GM12878 (cell line): ENCODE results near the gene BAG5. TPM values are rescaled to one million over a fixed set of nuclear protein-coding genes. Genes with fewer than 3 reads are reported as not detected.
A peak's percentile ranks its signal among the peaks of the same experiment; 100 is the strongest.

Source experiments
- BCL3 ChIP-seq: IDR thresholded peaks from 2 replicates; pipeline ENCODE4 v1.6.1; 2011; ENCODE audit warnings: borderline replicate concordance, low read depth, mild to moderate bottlenecking, moderate library complexity, low read length; ENCODE audit not compliant: insufficient read depth, poor library complexity, severe bottlenecking
- ESRRA ChIP-seq: IDR thresholded peaks from 2 replicates; pipeline ENCODE4 v1.6.1; 2012; ENCODE audit warnings: mild to moderate bottlenecking, low read length, improper control_type of control experiment
- GATAD2B ChIP-seq: fragments of 450-650 bp; conservative IDR thresholded peaks from 2 replicates; pipeline ENCODE4 v1.6.1; 2017; ENCODE audit warnings: low read depth, mild to moderate bottlenecking, moderate library complexity
- NKRF ChIP-seq: fragments of 450-650 bp; conservative IDR thresholded peaks from 2 replicates; pipeline ENCODE4 v1.6.1; 2017; ENCODE audit warnings: mild to moderate bottlenecking, moderate library complexity
- POLR2A ChIP-seq: IDR thresholded peaks from 2 replicates; pipeline ENCODE4 v1.6.1; 2011; ENCODE audit warnings: low read depth, mild to moderate bottlenecking, low read length
- POU2F2 ChIP-seq: IDR thresholded peaks from 3 replicates; pipeline ENCODE4 v1.6.1; 2011; ENCODE audit warnings: low read depth, mild to moderate bottlenecking, low read length, borderline replicate concordance
- RAD21 ChIP-seq: IDR thresholded peaks from 2 replicates; pipeline ENCODE4 v1.6.1; 2011; ENCODE audit warnings: mild to moderate bottlenecking, low read depth, low read length, moderate library complexity; ENCODE audit not compliant: insufficient read depth
- RAD51 ChIP-seq: fragments of 450-650 bp; IDR thresholded peaks from 2 replicates; pipeline ENCODE4 v1.6.1; 2016; ENCODE audit warnings: moderate library complexity, mild to moderate bottlenecking, inconsistent platforms
- SMARCA5 ChIP-seq: fragments of 450-650 bp; IDR thresholded peaks from 2 replicates; pipeline ENCODE4 v1.6.1; 2017; ENCODE audit warnings: mild to moderate bottlenecking
- SRF ChIP-seq, 2 experiments: IDR thresholded peaks; 2 replicates each; pipeline ENCODE4 v1.6.1; 2011; ENCODE audit warnings: low read depth in 2 of 2, low read length in 2 of 2, mild to moderate bottlenecking in 1 of 2, moderate library complexity in 1 of 2
- STAT1 ChIP-seq: fragments of 450-650 bp; conservative IDR thresholded peaks from 2 replicates; pipeline ENCODE4 v1.6.1; 2014; ENCODE audit warnings: antibody characterized with exemption, mild to moderate bottlenecking
- ZNF622 ChIP-seq: fragments of 450-650 bp; IDR thresholded peaks from 2 replicates; pipeline ENCODE4 v1.6.1; 2017; ENCODE audit warnings: mild to moderate bottlenecking, inconsistent platforms
- polyA plus RNA-seq, 11 experiments: library from polyadenylated mRNA; depleted of rRNA in 4 of 11; unstranded in 6 of 11; stranded (reverse) in 5 of 11; fragments of >200 nt; fragmentation: Nextera tagmentation in 4 of 11; fragmentation: Illumina TruSeq in 1 of 11; extraction: Ambion mirVana in 4 of 11; extraction: Trizol in 1 of 11; gene quantifications; 1 replicate in 1 of 11; 2 replicates in 10 of 11; pipeline versions ENCODE4 v1.2.1 to v1.2.3, GENCODE V29; 2011 to 2016; ENCODE audit warnings: inconsistent platforms in 2 of 11, missing spikeins in 2 of 11, low read depth in 1 of 11
- total RNA-seq, 4 experiments: library from RNA; depleted of rRNA in 3 of 4; stranded (reverse); fragments of >200 nt in 3 of 4; fragmentation: Illumina TruSeq in 1 of 4; extraction: Trizol in 1 of 4; gene quantifications; 2 replicates each; pipeline versions ENCODE4 v1.2.1 to v1.2.3, GENCODE V29; 2013 to 2021
- TF ChIP-seq, protein P1 (sequence below): IDR thresholded peaks from 2 replicates; pipeline ENCODE4 v1.6.1; 2011; ENCODE audit warnings: borderline replicate concordance, low read depth, mild to moderate bottlenecking, moderate library complexity, mixed read lengths, low read length; ENCODE audit not compliant: insufficient read depth; ENCODE audit errors: extremely low read length
- TF ChIP-seq, protein P2 (sequence below): fragments of 450-650 bp; IDR thresholded peaks from 2 replicates; pipeline ENCODE4 v1.6.1; 2016; ENCODE audit warnings: mild to moderate bottlenecking
- TF ChIP-seq, protein P3 (sequence below): IDR thresholded peaks from 2 replicates; pipeline ENCODE4 v1.6.1; 2012; ENCODE audit warnings: improper control_type of control experiment, low read depth, low read length; ENCODE audit not compliant: insufficient replicate concordance
- TF ChIP-seq, protein P4 (sequence below), 3 experiments: IDR thresholded peaks in 2 of 3; conservative IDR thresholded peaks in 1 of 3; 2 replicates each; pipeline ENCODE4 v1.5.1; 2011; ENCODE audit warnings: low read depth in 3 of 3, low read length in 3 of 3, mild to moderate bottlenecking in 3 of 3, control low read depth in 2 of 3, moderate library complexity in 2 of 3, inconsistent platforms in 1 of 3, mixed read lengths in 1 of 3; ENCODE audit not compliant: control insufficient read depth in 2 of 3, insufficient read depth in 1 of 3; ENCODE audit errors: extremely low read depth in 1 of 3

The BAG5 gene
- total and polyA plus RNA-seq, 10 of the 15 experiments (the other 5 are each of a cell fraction or from before 2014, with no cell fraction given), result 9.9 to 30.5 (median 20.1) TPM

DNA sequence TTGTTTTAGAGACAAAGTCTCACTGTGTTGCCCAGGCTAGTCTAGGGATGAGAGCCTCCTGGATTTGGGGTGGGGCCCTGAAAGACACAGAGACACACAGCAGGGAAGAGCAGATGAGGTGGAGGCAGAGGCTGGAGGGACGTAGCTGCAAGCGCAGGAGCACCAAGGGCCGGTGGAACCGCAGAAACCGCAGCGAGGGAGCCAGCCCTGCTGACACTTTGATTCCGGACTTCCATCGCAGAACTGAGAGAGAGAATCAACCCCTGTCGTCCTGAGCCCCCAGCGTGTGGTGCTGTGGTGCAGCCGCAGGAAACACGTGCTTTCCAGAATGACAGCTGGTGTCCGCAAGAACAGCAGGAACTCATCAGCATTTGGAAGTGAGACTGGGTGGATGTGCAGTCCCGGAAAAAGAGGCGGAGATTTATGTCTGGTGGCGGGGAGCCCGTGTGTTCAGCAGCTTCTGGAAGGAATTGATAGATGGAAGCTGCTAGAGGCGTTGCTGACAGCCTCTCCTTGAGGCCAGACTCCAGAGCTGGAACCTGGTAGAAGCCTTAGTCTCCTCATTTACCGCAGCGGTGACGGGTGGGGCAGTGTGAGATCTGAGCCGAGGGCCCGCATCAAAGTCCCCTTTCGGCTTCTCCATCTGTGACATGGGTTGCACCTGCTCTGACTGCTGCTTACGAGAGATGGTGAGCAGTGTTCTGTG is 44.7 kb upstream of the BAG5 start (continued):
- TF ChIP-seq SRF (IDR thresholded peaks at IDR 0.05; ENCODE audit: low read depth in 2 of 2, low read length in 2 of 2) (no peak), ZNF622 (no peak), NKRF (no peak), RAD21 (peak; percentile 31; the same call in 1 of the 2 replicates), POLR2A (no peak), SMARCA5 (no peak), POU2F2 (no peak), GATAD2B (no peak), STAT1 (no peak), BCL3 (no peak), ESRRA (no peak), RAD51 (peak; percentile 28; the same call in 1 of the 2 replicates)
- TF ChIP-seq, protein P1, sequence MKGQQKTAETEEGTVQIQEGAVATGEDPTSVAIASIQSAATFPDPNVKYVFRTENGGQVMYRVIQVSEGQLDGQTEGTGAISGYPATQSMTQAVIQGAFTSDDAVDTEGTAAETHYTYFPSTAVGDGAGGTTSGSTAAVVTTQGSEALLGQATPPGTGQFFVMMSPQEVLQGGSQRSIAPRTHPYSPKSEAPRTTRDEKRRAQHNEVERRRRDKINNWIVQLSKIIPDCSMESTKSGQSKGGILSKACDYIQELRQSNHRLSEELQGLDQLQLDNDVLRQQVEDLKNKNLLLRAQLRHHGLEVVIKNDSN, result peak; percentile 64
- TF ChIP-seq, protein P2, sequence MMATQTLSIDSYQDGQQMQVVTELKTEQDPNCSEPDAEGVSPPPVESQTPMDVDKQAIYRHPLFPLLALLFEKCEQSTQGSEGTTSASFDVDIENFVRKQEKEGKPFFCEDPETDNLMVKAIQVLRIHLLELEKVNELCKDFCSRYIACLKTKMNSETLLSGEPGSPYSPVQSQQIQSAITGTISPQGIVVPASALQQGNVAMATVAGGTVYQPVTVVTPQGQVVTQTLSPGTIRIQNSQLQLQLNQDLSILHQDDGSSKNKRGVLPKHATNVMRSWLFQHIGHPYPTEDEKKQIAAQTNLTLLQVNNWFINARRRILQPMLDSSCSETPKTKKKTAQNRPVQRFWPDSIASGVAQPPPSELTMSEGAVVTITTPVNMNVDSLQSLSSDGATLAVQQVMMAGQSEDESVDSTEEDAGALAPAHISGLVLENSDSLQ, result peak; percentile 83
- TF ChIP-seq, protein P3, sequence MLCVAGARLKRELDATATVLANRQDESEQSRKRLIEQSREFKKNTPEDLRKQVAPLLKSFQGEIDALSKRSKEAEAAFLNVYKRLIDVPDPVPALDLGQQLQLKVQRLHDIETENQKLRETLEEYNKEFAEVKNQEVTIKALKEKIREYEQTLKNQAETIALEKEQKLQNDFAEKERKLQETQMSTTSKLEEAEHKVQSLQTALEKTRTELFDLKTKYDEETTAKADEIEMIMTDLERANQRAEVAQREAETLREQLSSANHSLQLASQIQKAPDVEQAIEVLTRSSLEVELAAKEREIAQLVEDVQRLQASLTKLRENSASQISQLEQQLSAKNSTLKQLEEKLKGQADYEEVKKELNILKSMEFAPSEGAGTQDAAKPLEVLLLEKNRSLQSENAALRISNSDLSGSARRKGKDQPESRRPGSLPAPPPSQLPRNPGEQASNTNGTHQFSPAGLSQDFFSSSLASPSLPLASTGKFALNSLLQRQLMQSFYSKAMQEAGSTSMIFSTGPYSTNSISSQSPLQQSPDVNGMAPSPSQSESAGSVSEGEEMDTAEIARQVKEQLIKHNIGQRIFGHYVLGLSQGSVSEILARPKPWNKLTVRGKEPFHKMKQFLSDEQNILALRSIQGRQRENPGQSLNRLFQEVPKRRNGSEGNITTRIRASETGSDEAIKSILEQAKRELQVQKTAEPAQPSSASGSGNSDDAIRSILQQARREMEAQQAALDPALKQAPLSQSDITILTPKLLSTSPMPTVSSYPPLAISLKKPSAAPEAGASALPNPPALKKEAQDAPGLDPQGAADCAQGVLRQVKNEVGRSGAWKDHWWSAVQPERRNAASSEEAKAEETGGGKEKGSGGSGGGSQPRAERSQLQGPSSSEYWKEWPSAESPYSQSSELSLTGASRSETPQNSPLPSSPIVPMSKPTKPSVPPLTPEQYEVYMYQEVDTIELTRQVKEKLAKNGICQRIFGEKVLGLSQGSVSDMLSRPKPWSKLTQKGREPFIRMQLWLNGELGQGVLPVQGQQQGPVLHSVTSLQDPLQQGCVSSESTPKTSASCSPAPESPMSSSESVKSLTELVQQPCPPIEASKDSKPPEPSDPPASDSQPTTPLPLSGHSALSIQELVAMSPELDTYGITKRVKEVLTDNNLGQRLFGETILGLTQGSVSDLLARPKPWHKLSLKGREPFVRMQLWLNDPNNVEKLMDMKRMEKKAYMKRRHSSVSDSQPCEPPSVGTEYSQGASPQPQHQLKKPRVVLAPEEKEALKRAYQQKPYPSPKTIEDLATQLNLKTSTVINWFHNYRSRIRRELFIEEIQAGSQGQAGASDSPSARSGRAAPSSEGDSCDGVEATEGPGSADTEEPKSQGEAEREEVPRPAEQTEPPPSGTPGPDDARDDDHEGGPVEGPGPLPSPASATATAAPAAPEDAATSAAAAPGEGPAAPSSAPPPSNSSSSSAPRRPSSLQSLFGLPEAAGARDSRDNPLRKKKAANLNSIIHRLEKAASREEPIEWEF, result no peak
- TF ChIP-seq, protein P4, sequence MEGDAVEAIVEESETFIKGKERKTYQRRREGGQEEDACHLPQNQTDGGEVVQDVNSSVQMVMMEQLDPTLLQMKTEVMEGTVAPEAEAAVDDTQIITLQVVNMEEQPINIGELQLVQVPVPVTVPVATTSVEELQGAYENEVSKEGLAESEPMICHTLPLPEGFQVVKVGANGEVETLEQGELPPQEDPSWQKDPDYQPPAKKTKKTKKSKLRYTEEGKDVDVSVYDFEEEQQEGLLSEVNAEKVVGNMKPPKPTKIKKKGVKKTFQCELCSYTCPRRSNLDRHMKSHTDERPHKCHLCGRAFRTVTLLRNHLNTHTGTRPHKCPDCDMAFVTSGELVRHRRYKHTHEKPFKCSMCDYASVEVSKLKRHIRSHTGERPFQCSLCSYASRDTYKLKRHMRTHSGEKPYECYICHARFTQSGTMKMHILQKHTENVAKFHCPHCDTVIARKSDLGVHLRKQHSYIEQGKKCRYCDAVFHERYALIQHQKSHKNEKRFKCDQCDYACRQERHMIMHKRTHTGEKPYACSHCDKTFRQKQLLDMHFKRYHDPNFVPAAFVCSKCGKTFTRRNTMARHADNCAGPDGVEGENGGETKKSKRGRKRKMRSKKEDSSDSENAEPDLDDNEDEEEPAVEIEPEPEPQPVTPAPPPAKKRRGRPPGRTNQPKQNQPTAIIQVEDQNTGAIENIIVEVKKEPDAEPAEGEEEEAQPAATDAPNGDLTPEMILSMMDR (IDR thresholded peaks at IDR 0.05 in 2 of 3, conservative IDR thresholded peaks at IDR 0.05 in 1 of 3; ENCODE audit: control insufficient read depth in 2 of 3, extremely low read depth in 1 of 3, insufficient read depth in 1 of 3, low read depth in 3 of 3, low read length in 3 of 3), result peak in 2 of 3 experiments; percentile 24 to 34; a peak in 2 of 6 replicates
